Nephron (organoid): ENCODE measurements around the gene CRTC2.

Source experiments
- H3K27ac Mint-ChIP-seq, 3 experiments: 2 replicates each; pipeline ENCODE4 v1.8.0; 2020; ENCODE audit warnings: mixed read lengths in 3 of 3, mild to moderate bottlenecking in 2 of 3, moderate library complexity in 1 of 3
- H3K27me3 Mint-ChIP-seq: 2 replicates; pipeline ENCODE4 v1.8.0; 2021; ENCODE audit warnings: low read depth, mild to moderate bottlenecking, moderate library complexity, mixed read lengths
- H3K36me3 Mint-ChIP-seq: 2 replicates; pipeline ENCODE4 v1.8.0; 2020; ENCODE audit warnings: low read depth, mixed read lengths
- H3K4me1 Mint-ChIP-seq: 2 replicates; pipeline ENCODE4 v1.8.0; 2020; ENCODE audit warnings: mixed read lengths
- H3K4me3 Mint-ChIP-seq, 3 experiments: 2 replicates each; pipeline ENCODE4 v1.8.0; 2020; ENCODE audit warnings: mild to moderate bottlenecking in 3 of 3, mixed read lengths in 3 of 3, moderate library complexity in 2 of 3
- H3K9me3 Mint-ChIP-seq: 2 replicates; pipeline ENCODE4 v1.8.0; 2020; ENCODE audit warnings: mixed read lengths
- CTCF ChIP-seq, 3 experiments: fragments of 200-600 bp; sonication (generic); IDR thresholded peaks; one replicate each; pipeline ENCODE4 v1.5.0; 2021; ENCODE audit warnings: antibody characterized with exemption in 3 of 3; ENCODE audit not compliant: unreplicated experiment in 3 of 3

The CRTC2 gene

GRCh38 chr1:153976819-153977249 is 18.4 kb upstream of the CRTC2 start:
- no peaks in the 10 kb centered on the region for H3K27me3 Mint-ChIP-seq
- peak overlapping the region; percentile 90 to 99 (median 97) for H3K27ac Mint-ChIP-seq
- H3K4me1 Mint-ChIP-seq, result peaks cover 30% of the 10 kb centered on the region
- no peak for TF ChIP-seq CTCF (IDR thresholded peaks at IDR 0.05; ENCODE audit: unreplicated experiment in 3 of 3)
- H3K9me3 Mint-ChIP-seq, result no peaks in the 10 kb centered on the region
- peaks cover 51% of the 10 kb centered on the region for H3K36me3 Mint-ChIP-seq
- H3K4me3 Mint-ChIP-seq, result peak overlapping the region; percentile 90 to 100 (median 99)

- Mint-ChIP-seq H3K27ac (no peak overlapping the region), H3K4me3 (peak overlapping the region in 1 of 3 experiments; percentile 45), H3K4me1 (peaks cover 34% of the 10 kb centered on the region), H3K36me3 (peaks cover 34% of the 10 kb centered on the region), H3K9me3 (no peaks in the 10 kb centered on the region), H3K27me3 (no peaks in the 10 kb centered on the region)
- TF ChIP-seq CTCF (IDR thresholded peaks at IDR 0.05; ENCODE audit: unreplicated experiment in 3 of 3), result no peak
Observed at GRCh38 chr1:153973525-153973924, 15.1 kb upstream of the CRTC2 start.

GRCh38 chr1:153973071-153973470 is 14.7 kb upstream of the CRTC2 start:
- H3K9me3 Mint-ChIP-seq, result no peaks in the 10 kb centered on the region
- H3K4me1 Mint-ChIP-seq, result peaks cover 30% of the 10 kb centered on the region
- no peak overlapping the region for H3K27ac Mint-ChIP-seq
- H3K36me3 Mint-ChIP-seq, result peaks cover 34% of the 10 kb centered on the region
- no peak for TF ChIP-seq CTCF (IDR thresholded peaks at IDR 0.05; ENCODE audit: unreplicated experiment in 3 of 3)
- H3K27me3 Mint-ChIP-seq, result no peaks in the 10 kb centered on the region
- H3K4me3 Mint-ChIP-seq, result peak overlapping the region in 2 of 3 experiments; percentile 45

DNA sequence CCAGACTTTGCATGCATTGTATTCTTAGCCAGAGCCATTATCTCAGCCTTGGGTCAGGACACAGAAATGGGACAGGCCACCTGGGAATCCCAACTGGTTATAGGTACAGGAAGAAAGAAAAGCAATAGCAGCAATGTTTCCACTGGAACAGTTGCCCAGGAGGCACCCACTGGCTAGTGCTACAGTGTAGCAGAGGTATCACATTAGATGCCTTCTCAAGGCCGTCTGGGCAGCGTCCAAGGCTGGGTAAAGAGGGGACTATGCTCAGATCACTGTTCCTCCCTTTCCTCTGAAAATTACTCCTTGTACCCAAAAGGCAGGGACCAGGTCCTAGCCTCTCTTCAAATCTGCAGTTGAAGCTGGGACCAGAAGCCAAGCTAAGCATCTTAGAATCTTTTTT is 11.9 kb upstream of the CRTC2 start:
- TF ChIP-seq CTCF (IDR thresholded peaks at IDR 0.05; ENCODE audit: unreplicated experiment in 3 of 3), result no peak
- Mint-ChIP-seq H3K27me3 (no peaks in the 10 kb centered on the region), H3K36me3 (peaks cover 21% of the 10 kb centered on the region), H3K4me1 (peaks cover 26% of the 10 kb centered on the region), H3K27ac (no peak overlapping the region), H3K4me3 (peak overlapping the region in 2 of 3 experiments; percentile 41 to 55), H3K9me3 (no peaks in the 10 kb centered on the region)

- peak overlapping the region; percentile 91 to 95 (median 94) for H3K4me3 Mint-ChIP-seq
- H3K9me3 Mint-ChIP-seq, result no peaks in the 10 kb centered on the region
- no peaks in the 10 kb centered on the region for H3K27me3 Mint-ChIP-seq
- peaks cover 10% of the 10 kb centered on the region for H3K36me3 Mint-ChIP-seq
- TF ChIP-seq CTCF (IDR thresholded peaks at IDR 0.05; ENCODE audit: unreplicated experiment in 3 of 3), result no peak
- peak overlapping the region; percentile 94 to 99 (median 96) for H3K27ac Mint-ChIP-seq
- H3K4me1 Mint-ChIP-seq, result peaks cover 32% of the 10 kb centered on the region
Observed at GRCh38 chr1:153968972-153969371, 10.6 kb upstream of the CRTC2 start.

DNA sequence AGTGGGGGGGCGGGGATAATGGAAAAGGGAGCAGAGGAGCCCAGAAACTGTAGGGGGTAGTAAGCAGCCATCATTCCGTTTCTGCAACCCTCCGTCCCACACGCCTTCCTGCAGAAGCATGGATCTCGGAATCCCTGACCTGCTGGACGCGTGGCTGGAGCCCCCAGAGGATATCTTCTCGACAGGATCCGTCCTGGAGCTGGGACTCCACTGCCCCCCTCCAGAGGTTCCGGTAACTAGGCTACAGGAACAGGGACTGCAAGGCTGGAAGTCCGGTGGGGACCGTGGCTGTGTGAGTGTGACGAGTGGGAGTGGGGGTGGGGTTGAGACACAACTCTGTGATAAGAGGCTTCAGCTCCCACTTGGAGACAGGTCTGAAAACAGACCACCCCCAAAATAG is 10.0 kb upstream of the CRTC2 start:
- H3K27ac Mint-ChIP-seq, result peak overlapping the region; percentile 94 to 99 (median 96)
- no peak for TF ChIP-seq CTCF (IDR thresholded peaks at IDR 0.05; ENCODE audit: unreplicated experiment in 3 of 3)
- no peaks in the 10 kb centered on the region for H3K9me3 Mint-ChIP-seq
- no peaks in the 10 kb centered on the region for H3K27me3 Mint-ChIP-seq
- H3K4me1 Mint-ChIP-seq, result peaks cover 38% of the 10 kb centered on the region
- peak overlapping the region; percentile 91 to 95 (median 94) for H3K4me3 Mint-ChIP-seq
- peaks cover 7% of the 10 kb centered on the region for H3K36me3 Mint-ChIP-seq
